K562 (cell line): ENCODE results near the gene SLC2A4. TPM values are rescaled to one million over a fixed set of nuclear protein-coding genes. Genes with fewer than 3 reads are reported as not detected.

ENCODE experiments used
- ATAC-seq: fragments of 200-7000 bp; cut with Tn5 transposase; 3 replicates; pipeline ENCODE4 v1.9.1; 2020; ENCODE audit warnings: moderate library complexity
- BruUV-seq: library from RNA; stranded (reverse); fragments of 400-500 nt; replicated peaks from 2 replicates; lab custom pipeline; 2021; lab: Mats Ljungman, UMichigan
- CTCF ChIA-PET: fragments of 300-600 bp; formaldehyde crosslinking; extraction: SDS; loops from one replicate; lab custom pipeline; 2021; ENCODE audit warnings: low intra/inter-chr PET ratio; lab: Yijun Ruan, JAX
- POLR2A ChIA-PET: fragments of 300-600, 350-650 bp; sonication (Branson Sonifier 250); formaldehyde crosslinking; extraction: SDS; loops from one replicate; lab custom pipeline; 2021; ENCODE audit warnings: antibody characterized with exemption, inconsistent platforms; lab: Yijun Ruan, JAX
- DNase-seq, 4 experiments: peaks; one replicate each; pipeline versions ENCODE4 v3.0.0 to v3.0.0-alpha.2; 2011 to 2018; ENCODE audit warnings: low spot score in 3 of 4, mixed read lengths in 3 of 4; ENCODE audit errors: extremely low read depth in 1 of 4
- FAIRE-seq: peaks from 2 replicates; lab custom pipeline; 2011; peaks lifted over from hg19 to GRCh38; lab: Jason Lieb, UNC
- H2AFZ ChIP-seq: 2 replicates; pipeline ENCODE4 v1.6.0; 2011; ENCODE audit warnings: low read depth, low read length, control low read depth, inconsistent platforms
- H3K27ac ChIP-seq: fragments of 200-600 bp; 3 replicates; pipeline ENCODE4 v1.8.0; 2011; ENCODE audit warnings: low read depth, mild to moderate bottlenecking, control low read depth, inconsistent platforms, low read length, moderate library complexity, mixed read lengths; ENCODE audit errors: extremely low read depth
- H3K27me3 ChIP-seq, 2 experiments: fragments of 300-600 bp in 1 of 2; 2 replicates in 1 of 2; 3 replicates in 1 of 2; pipeline versions ENCODE4 v1.6.0 to v1.8.0; 2011; ENCODE audit warnings: inconsistent platforms in 2 of 2, low read length in 2 of 2, mild to moderate bottlenecking in 1 of 2, mixed read lengths in 1 of 2, moderate library complexity in 1 of 2; ENCODE audit not compliant: control insufficient read depth in 2 of 2, insufficient read depth in 2 of 2
- H3K36me3 ChIP-seq: fragments of 300-600 bp; 3 replicates; pipeline ENCODE4 v1.8.0; 2011; ENCODE audit warnings: mild to moderate bottlenecking, low read length, inconsistent platforms; ENCODE audit not compliant: control insufficient read depth, insufficient read depth
- H3K4me1 ChIP-seq, 2 experiments: fragments of 200-600 bp in 1 of 2; replicated peaks in 1 of 2; 2 replicates in 1 of 2; 3 replicates in 1 of 2; pipeline versions ENCODE4 v1.5.1 to v1.8.0; 2011; ENCODE audit warnings: inconsistent platforms in 2 of 2, low read length in 2 of 2, mild to moderate bottlenecking in 1 of 2, mixed read lengths in 1 of 2, moderate library complexity in 1 of 2; ENCODE audit not compliant: control insufficient read depth in 2 of 2, insufficient read depth in 2 of 2
- H3K4me2 ChIP-seq: 2 replicates; pipeline ENCODE4 v1.6.1; 2011; ENCODE audit warnings: low read length, control low read depth, inconsistent platforms, mixed read lengths; ENCODE audit not compliant: insufficient read depth
- H3K4me3 ChIP-seq: fragments of 200-600 bp; sonication (generic), shearing (Covaris generic); 2 replicates; pipeline ENCODE4 v1.5.1; 2016; ENCODE audit warnings: control low read depth, inconsistent platforms
- H3K79me2 ChIP-seq: fragments of 200-600 bp; 3 replicates; pipeline ENCODE4 v1.8.0; 2011; ENCODE audit warnings: low read length, inconsistent platforms; ENCODE audit not compliant: control insufficient read depth, insufficient read depth
- H3K9ac ChIP-seq, 2 experiments: 2 replicates each; pipeline versions ENCODE4 v1.6.0 to v1.6.1; 2011; ENCODE audit warnings: low read depth in 2 of 2, low read length in 2 of 2, control low read depth in 1 of 2, inconsistent platforms in 1 of 2, mild to moderate bottlenecking in 1 of 2, mixed read lengths in 1 of 2; ENCODE audit not compliant: insufficient read depth in 1 of 2
- H3K9me1 ChIP-seq: one replicate; pipeline ENCODE4 v1.6.0; 2011; ENCODE audit warnings: inconsistent platforms, mild to moderate bottlenecking, low read length, moderate library complexity; ENCODE audit not compliant: control insufficient read depth, insufficient read depth
- H3K9me3 ChIP-seq: replicated peaks from 2 replicates; pipeline ENCODE4 v1.5.1; 2011; ENCODE audit warnings: low read depth, low read length, inconsistent platforms; ENCODE audit not compliant: control insufficient read depth, insufficient read depth
- H4K20me1 ChIP-seq: replicated peaks from 2 replicates; pipeline ENCODE4 v1.6.1; 2011; ENCODE audit warnings: low read length, inconsistent platforms, mixed read lengths; ENCODE audit not compliant: control insufficient read depth, insufficient read depth
- AFF1 ChIP-seq, 2 experiments: fragments of 450-650 bp; IDR thresholded peaks; 2 replicates each; pipeline ENCODE4 v1.6.1; 2018; ENCODE audit warnings: mild to moderate bottlenecking in 2 of 2, low read depth in 1 of 2; ENCODE audit not compliant: partially characterized antibody in 2 of 2
- EP300 ChIP-seq: IDR thresholded peaks from 2 replicates; pipeline ENCODE4 v1.6.1; 2012; ENCODE audit warnings: low read length, improper control_type of control experiment
- HMGXB4 ChIP-seq: sonication (generic); formaldehyde crosslinking; IDR thresholded peaks from 2 replicates; pipeline ENCODE4 v1.8.1; 2023; ENCODE audit warnings: mild to moderate bottlenecking, missing genetic modification reagents
- JUND ChIP-seq, 2 experiments: IDR thresholded peaks; 2 replicates in 1 of 2; 3 replicates in 1 of 2; pipeline ENCODE4 v1.6.1; 2011; ENCODE audit warnings: borderline replicate concordance in 2 of 2, low read depth in 2 of 2, low read length in 2 of 2, improper control_type of control experiment in 1 of 2, missing biosample characterization in 1 of 2, missing genetic modification characterization in 1 of 2, missing genetic modification reagents in 1 of 2
- MAFK ChIP-seq: IDR thresholded peaks from 2 replicates; pipeline ENCODE4 v1.6.1; 2011; ENCODE audit warnings: low read length, improper control_type of control experiment
- NCOA4 ChIP-seq: fragments of 450-650 bp; IDR thresholded peaks from 2 replicates; pipeline ENCODE4 v1.6.1; 2018; ENCODE audit warnings: mild to moderate bottlenecking; ENCODE audit not compliant: partially characterized antibody
- SNAPC5 ChIP-seq: fragments of 250-450 bp; sonication (Bioruptor Pico); IDR thresholded peaks from 2 replicates; pipeline ENCODE4 v1.8.0; 2021; ENCODE audit warnings: moderate library complexity, mild to moderate bottlenecking, inconsistent platforms
- ZBTB12 ChIP-seq: fragments of 250-450 bp; sonication (Bioruptor Pico); IDR thresholded peaks from 2 replicates; pipeline ENCODE4 v1.4.0; 2020
- ZBTB9 ChIP-seq: fragments of 450-650 bp; formaldehyde crosslinking; IDR thresholded peaks from 2 replicates; pipeline ENCODE4 v1.4.0; 2020; ENCODE audit warnings: mild to moderate bottlenecking, moderate library complexity
- ZNF311 ChIP-seq: fragments of 250-450 bp; sonication (Bioruptor Pico); IDR thresholded peaks from 2 replicates; pipeline ENCODE4 v1.4.0; 2020; ENCODE audit warnings: mild to moderate bottlenecking, moderate library complexity
- ZNF695 ChIP-seq: fragments of 450-650 bp; formaldehyde crosslinking; IDR thresholded peaks from 2 replicates; pipeline ENCODE4 v1.4.0; 2020; ENCODE audit warnings: mild to moderate bottlenecking, moderate library complexity
- WGBS: fragments of 100-300 bp; shearing (Covaris generic); methylation state at CpG from one replicate; pipeline ENCODE4 v1.1.6; 2016; ENCODE audit warnings: low coverage, mixed read lengths; ENCODE audit not compliant: insufficient coverage; ENCODE audit errors: missing lambda C conversion rate; 5-methylcytosine and 5-hydroxymethylcytosine counted together
- in situ Hi-C: fragments of 300-500 bp; cut with MboI; formaldehyde crosslinking; loops from 4 replicates; pipeline ENCODE4 v1.15.0; 2018; ENCODE audit warnings: inconsistent platforms, mixed read lengths
- intact Hi-C: fragments of 100-400 bp; cut with micrococcal nuclease; formaldehyde crosslinking; loops from 2 replicates; pipeline ENCODE4 v1.14.2; 2022
- polyA plus RNA-seq, 8 experiments: library from polyadenylated mRNA; depleted of rRNA in 4 of 8; stranded (reverse) in 5 of 8; unstranded in 3 of 8; fragments of >200 nt; fragmentation: Nextera tagmentation in 2 of 8; fragmentation: Illumina TruSeq in 1 of 8; extraction: Ambion mirVana in 2 of 8; extraction: Trizol in 1 of 8; gene quantifications; 2 replicates each; pipeline versions ENCODE4 v1.2.1 to v1.2.3, GENCODE V29; 2011 to 2014; ENCODE audit warnings: inconsistent platforms in 1 of 8, missing spikeins in 1 of 8
- total RNA-seq, 7 experiments: library from RNA; depleted of rRNA in 6 of 7; stranded (reverse); fragments of >200 nt in 6 of 7; fragmentation: Illumina TruSeq in 2 of 7; extraction: Trizol in 2 of 7; gene quantifications; 2 replicates each; pipeline versions ENCODE4 v1.2.1 to v1.2.3, GENCODE V29; 2011 to 2021; ENCODE audit warnings: low replicate concordance in 1 of 7

SLC2A4 gene
- total and polyA plus RNA-seq, 9 of the 15 experiments (the other 6 are each of a cell fraction or from before 2014, with no cell fraction given), result 0.74 to 3.5 (median 1.6) TPM

- H3K9me3 ChIP-seq, result no peaks in the 10 kb centered on the region
- H3K79me2 ChIP-seq, result no peaks in the 10 kb centered on the region
- peak overlapping the region; percentile 70 for H3K27ac ChIP-seq
- H3K4me1 ChIP-seq, result peaks cover 10 to 35% of the 10 kb centered on the region in 2 experiments; a peak in 4 of 5 replicates
- H3K9ac ChIP-seq, result peak overlapping the region; percentile 63 to 89
- no peaks in the 10 kb centered on the region for H3K9me1 ChIP-seq
- in situ Hi-C loops, result no loop called here
- peak overlapping the region; percentile 95 for H3K4me2 ChIP-seq
- intact Hi-C loops, result no loop called here
- FAIRE-seq (peak; percentile 93), ATAC-seq (peak; percentile 92), DNase-seq (peak; percentile 79 to 88 (median 82))
- H4K20me1 ChIP-seq, result no peaks in the 10 kb centered on the region
- WGBS, result under 1% methylated on average over 15 of the region's 26 CpGs
- no TSS peak for BruUV-seq
- peak overlapping the region; percentile 47 for H3K4me3 ChIP-seq
- H2AFZ ChIP-seq, result peak overlapping the region; percentile 97
- peaks cover 21% of the 10 kb centered on the region; the same call in 2 of the 3 replicates for H3K36me3 ChIP-seq
- CTCF ChIA-PET, result no interaction called here
- POLR2A ChIA-PET, result interaction anchor here (0.6 to 1.9 kb wide), 4 partner anchors 9 to 878 kb away, joined by 3 to 8 read pairs (median 4); no protein-coding TSS in a partner anchor
- no peaks in the 10 kb centered on the region for H3K27me3 ChIP-seq
- TF ChIP-seq ZNF695 (CRISPR knock-in tag) (no peak), NCOA4 (no peak), SNAPC5 (no peak), AFF1 (IDR thresholded peaks at IDR 0.05; ENCODE audit: low read depth in 1 of 2, partially characterized antibody in 2 of 2) (peak in 1 of 2 experiments; percentile 69), ZBTB12 (no peak), HMGXB4 (no peak), ZBTB9 (no peak), EP300 (no peak), MAFK (no peak), ZNF311 (CRISPR knock-in tag) (no peak), JUND (IDR thresholded peaks at IDR 0.05; ENCODE audit: borderline replicate concordance, low read depth, low read length) (no peak), JUND (tag; IDR thresholded peaks at IDR 0.05; ENCODE audit: borderline replicate concordance, low read depth, low read length) (no peak)
These were observed 18.4 kb upstream of the SLC2A4 start for GRCh38 chr17:7262935-7263800.
